H1 (cell line): ENCODE measurements around the gene RRP9. TPM values are rescaled to one million over a fixed set of nuclear protein-coding genes. Genes with fewer than 3 reads are reported as not detected.

Experiments used
- CTCF ChIA-PET: fragments of 300-600 bp; sonication (Branson Sonifier 250); formaldehyde crosslinking; loops from one replicate; lab custom pipeline; 2021; ENCODE audit not compliant: partially characterized antibody; lab: Charles Lee
- POLR2A ChIA-PET: fragments of 300-600 bp; sonication (Branson Sonifier 250); formaldehyde crosslinking; loops from one replicate; lab custom pipeline; 2021; ENCODE audit warnings: inconsistent platforms; ENCODE audit not compliant: partially characterized antibody; lab: Charles Lee
- DNase-seq, 2 experiments: peaks; one replicate each; pipeline versions ENCODE4 v3.0.0 to v3.0.0-alpha.2; 2010 to 2022; ENCODE audit warnings: low spot score in 2 of 2, low read depth in 1 of 2, mixed read lengths in 1 of 2
- FAIRE-seq: peaks from 2 replicates; lab custom pipeline; 2011; peaks lifted over from hg19 to GRCh38; lab: Jason Lieb, UNC
- H2AFZ ChIP-seq: 2 replicates; pipeline ENCODE4 v1.8.1; 2012; ENCODE audit warnings: low read length, inconsistent platforms
- H2AK5ac ChIP-seq: 2 replicates; pipeline ENCODE4 v1.6.1; 2013; ENCODE audit warnings: low read depth, low read length
- H2BK120ac ChIP-seq: replicated peaks from 2 replicates; pipeline ENCODE3; 2013; ENCODE audit warnings: low read depth, low read length, inconsistent platforms
- H2BK12ac ChIP-seq: 2 replicates; pipeline ENCODE4 v1.6.1; 2013; ENCODE audit warnings: low read depth, low read length
- H2BK15ac ChIP-seq: 2 replicates; pipeline ENCODE4 v1.6.1; 2013; ENCODE audit warnings: low read length
- H2BK20ac ChIP-seq: 2 replicates; pipeline ENCODE4 v1.6.1; 2013; ENCODE audit warnings: low read length
- H2BK5ac ChIP-seq: 2 replicates; pipeline ENCODE4 v1.6.1; 2013; ENCODE audit warnings: low read depth, low read length
- H3K14ac ChIP-seq: 2 replicates; pipeline ENCODE4 v1.6.1; 2013; ENCODE audit warnings: inconsistent platforms; ENCODE audit not compliant: insufficient read length
- H3K18ac ChIP-seq: 2 replicates; pipeline ENCODE4 v1.6.1; 2013; ENCODE audit warnings: low read length; ENCODE audit errors: extremely low read depth
- H3K23ac ChIP-seq: 2 replicates; pipeline ENCODE4 v1.6.1; 2013; ENCODE audit warnings: inconsistent platforms; ENCODE audit not compliant: insufficient read length
- H3K23me2 ChIP-seq: 2 replicates; pipeline ENCODE4 v1.6.1; 2013; ENCODE audit warnings: low read depth, low read length
- H3K27ac ChIP-seq: 2 replicates; pipeline ENCODE4 v1.6.1; 2011; ENCODE audit warnings: low read depth, low read length, inconsistent platforms
- H3K27me3 ChIP-seq, 4 experiments: replicated peaks in 1 of 4; 1 replicate in 1 of 4; 2 replicates in 3 of 4; pipeline versions ENCODE4 v1.6.1 to v1.8.1; 2011 to 2013; ENCODE audit warnings: low read length in 3 of 4, mild to moderate bottlenecking in 3 of 4, inconsistent platforms in 2 of 4, mixed read lengths in 2 of 4, moderate library complexity in 1 of 4; ENCODE audit not compliant: control insufficient read depth in 3 of 4, insufficient read depth in 3 of 4; ENCODE audit errors: extremely low read depth in 1 of 4
- H3K36me3 ChIP-seq, 4 experiments: 2 replicates each; pipeline versions ENCODE4 v1.6.1 to v1.8.1; 2011 to 2013; ENCODE audit warnings: mild to moderate bottlenecking in 4 of 4, low read length in 3 of 4, moderate library complexity in 2 of 4, control low read depth in 1 of 4, inconsistent platforms in 1 of 4; ENCODE audit not compliant: insufficient read depth in 4 of 4, control insufficient read depth in 2 of 4
- H3K4ac ChIP-seq: replicated peaks from 2 replicates; pipeline ENCODE3; 2013; ENCODE audit warnings: low read length, low read depth, mixed read lengths, inconsistent platforms; ENCODE audit not compliant: insufficient read length
- H3K4me1 ChIP-seq, 4 experiments: replicated peaks in 1 of 4; 1 replicate in 1 of 4; 2 replicates in 3 of 4; pipeline versions ENCODE4 v1.6.1 to v1.8.1; 2011 to 2013; ENCODE audit warnings: low read length in 3 of 4, inconsistent platforms in 2 of 4, mixed read lengths in 1 of 4; ENCODE audit not compliant: insufficient read depth in 4 of 4, control insufficient read depth in 3 of 4
- H3K4me2 ChIP-seq, 2 experiments: 2 replicates each; pipeline versions ENCODE4 v1.6.1 to v1.8.1; 2011 to 2013; ENCODE audit warnings: low read depth in 2 of 2, low read length in 2 of 2, control low read depth in 1 of 2, inconsistent platforms in 1 of 2, mild to moderate bottlenecking in 1 of 2; ENCODE audit not compliant: insufficient read depth in 1 of 2
- H3K4me3 ChIP-seq, 4 experiments: fragments of 200-600, 300-600 bp in 1 of 4; sonication (generic), shearing (Covaris generic), sonication (Bioruptor Twin) in 1 of 4; 2 replicates each; pipeline versions ENCODE4 v1.5.1 to v1.8.1; 2011 to 2016; ENCODE audit warnings: low read length in 4 of 4, low read depth in 3 of 4, control low read depth in 2 of 4, inconsistent platforms in 2 of 4, mild to moderate bottlenecking in 2 of 4, mixed read lengths in 1 of 4, moderate library complexity in 1 of 4; ENCODE audit not compliant: insufficient read depth in 2 of 4; ENCODE audit errors: extremely low read depth in 1 of 4
- H3K56ac ChIP-seq: replicated peaks from 2 replicates; pipeline ENCODE3; 2013; ENCODE audit warnings: low read depth, mild to moderate bottlenecking, mixed read lengths, low read length, inconsistent platforms; ENCODE audit not compliant: insufficient read length
- H3K79me1 ChIP-seq: 2 replicates; pipeline ENCODE4 v1.6.1; 2013; ENCODE audit warnings: low read depth, low read length, control low read depth
- H3K79me2 ChIP-seq, 2 experiments: 2 replicates each; pipeline versions ENCODE4 v1.6.1 to v1.8.1; 2012 to 2013; ENCODE audit warnings: low read length in 2 of 2, mild to moderate bottlenecking in 2 of 2, inconsistent platforms in 1 of 2; ENCODE audit not compliant: insufficient read depth in 2 of 2, control insufficient read depth in 1 of 2
- H3K9ac ChIP-seq, 4 experiments: replicated peaks in 1 of 4; 1 replicate in 1 of 4; 2 replicates in 3 of 4; pipeline versions ENCODE4 v1.6.1 to v1.8.1; 2011 to 2013; ENCODE audit warnings: low read depth in 3 of 4, low read length in 3 of 4, control low read depth in 2 of 4, mild to moderate bottlenecking in 2 of 4, moderate library complexity in 2 of 4, inconsistent platforms in 1 of 4; ENCODE audit errors: extremely low read depth in 1 of 4
- H3K9me3 ChIP-seq, 2 experiments: 2 replicates each; pipeline versions ENCODE4 v1.6.1 to v1.8.1; 2012 to 2013; ENCODE audit warnings: mild to moderate bottlenecking in 2 of 2, moderate library complexity in 2 of 2, control low read depth in 1 of 2, inconsistent platforms in 1 of 2, low read depth in 1 of 2, low read length in 1 of 2, mixed read lengths in 1 of 2; ENCODE audit not compliant: insufficient read depth in 2 of 2
- H4K20me1 ChIP-seq, 2 experiments: replicated peaks in 1 of 2; 2 replicates each; pipeline versions ENCODE3 to v1.8.1; 2011 to 2013; ENCODE audit warnings: inconsistent platforms in 2 of 2, low read length in 2 of 2, mild to moderate bottlenecking in 1 of 2; ENCODE audit not compliant: insufficient read depth in 2 of 2, control insufficient read depth in 1 of 2
- H4K5ac ChIP-seq: 2 replicates; pipeline ENCODE4 v1.6.1; 2013; ENCODE audit warnings: low read length, low read depth, mixed read lengths, inconsistent platforms; ENCODE audit not compliant: insufficient read length
- H4K8ac ChIP-seq: 2 replicates; pipeline ENCODE4 v1.8.0; 2013; ENCODE audit warnings: mild to moderate bottlenecking, moderate library complexity, low read length, inconsistent platforms; ENCODE audit not compliant: insufficient read depth; ENCODE audit errors: extremely low read depth
- H4K91ac ChIP-seq: replicated peaks from 2 replicates; pipeline ENCODE3; 2013; ENCODE audit warnings: low read length, mixed read lengths, inconsistent platforms; ENCODE audit not compliant: insufficient read length
- BRCA1 ChIP-seq: IDR thresholded peaks from 2 replicates; pipeline ENCODE4 v1.6.1; 2012; ENCODE audit warnings: low read depth, low read length, improper control_type of control experiment
- EGR1 ChIP-seq: IDR thresholded peaks from 2 replicates; pipeline ENCODE4 v1.6.1; 2011; ENCODE audit warnings: low read depth, low read length, borderline replicate concordance
- GABPA ChIP-seq: IDR thresholded peaks from 2 replicates; pipeline ENCODE4 v1.6.1; 2011; ENCODE audit warnings: mild to moderate bottlenecking, low read length, moderate library complexity, borderline replicate concordance; ENCODE audit not compliant: insufficient read depth
- HDAC6 ChIP-seq: IDR thresholded peaks from one replicate; pipeline ENCODE4 v1.7.1; 2012; ENCODE audit warnings: low read depth, mild to moderate bottlenecking, inconsistent platforms, low read length, moderate library complexity
- JUN ChIP-seq: IDR thresholded peaks from 2 replicates; pipeline ENCODE4 v1.6.1; 2011; ENCODE audit warnings: low read depth, mild to moderate bottlenecking, improper control_type of control experiment, low read length
- POLR2AphosphoS5 ChIP-seq: IDR thresholded peaks from 2 replicates; pipeline ENCODE4 v1.6.1; 2011; ENCODE audit warnings: low read depth, low read length
- SRF ChIP-seq: IDR thresholded peaks from 2 replicates; pipeline ENCODE4 v1.6.1; 2011; ENCODE audit warnings: mild to moderate bottlenecking, low read depth, low read length, moderate library complexity
- SUZ12 ChIP-seq: fragments of 200-600 bp; sonication (generic); IDR thresholded peaks from 2 replicates; pipeline ENCODE4 v1.6.1; 2012; ENCODE audit warnings: mild to moderate bottlenecking, inconsistent platforms, low read length, moderate library complexity, mixed read lengths
- WGBS, 2 experiments: shearing (Covaris generic) in 1 of 2; methylation state at CpG; one replicate each; pipeline versions ENCODE4 v1.1.6 to v1.1.7; 2013 to 2015; ENCODE audit warnings: low lambda C conversion rate in 2 of 2, mixed read lengths in 2 of 2, inconsistent platforms in 1 of 2, low coverage in 1 of 2, missing lambda C conversion rate in 1 of 2; ENCODE audit not compliant: insufficient replicate concordance in 2 of 2, insufficient coverage in 1 of 2, insufficient read length in 1 of 2; ENCODE audit errors: extremely low coverage in 1 of 2, missing lambda C conversion rate in 1 of 2; 5-methylcytosine and 5-hydroxymethylcytosine counted together
- polyA plus RNA-seq, 7 experiments: library from polyadenylated mRNA; depleted of rRNA in 3 of 7; stranded (reverse) in 5 of 7; unstranded in 2 of 7; fragments of >200 nt in 5 of 7; fragments of 200-250 nt in 2 of 7; gene quantifications; 1 replicate in 5 of 7; 2 replicates in 1 of 7; 4 replicates in 1 of 7; pipeline versions ENCODE4 v1.2.1 to v1.2.3, GENCODE V29; 2011 to 2013; ENCODE audit warnings: missing spikeins in 2 of 7, mixed read lengths in 2 of 7
- total RNA-seq: library from RNA; stranded (reverse); fragmentation: NEBNext Ultra II Directional; extraction: Animal tissue kit (Norgen Biotek cat#: 25700); gene quantifications from 2 replicates; pipeline ENCODE4 v1.2.1, GENCODE V29; 2021
- TF ChIP-seq, protein P1 (sequence below): IDR thresholded peaks from 2 replicates; pipeline ENCODE4 v1.6.1; 2011; ENCODE audit warnings: low read length, improper control_type of control experiment
- TF ChIP-seq, protein P2 (sequence below): IDR thresholded peaks from 2 replicates; pipeline ENCODE4 v1.6.1; 2011; ENCODE audit warnings: low read depth, mild to moderate bottlenecking, low read length; ENCODE audit not compliant: insufficient read depth

Gene RRP9
- total and polyA plus RNA-seq, 2 of the 8 experiments (the other 6 are each of a cell fraction or from before 2014, with no cell fraction given), result 55.6 to 68.9 TPM

DNA sequence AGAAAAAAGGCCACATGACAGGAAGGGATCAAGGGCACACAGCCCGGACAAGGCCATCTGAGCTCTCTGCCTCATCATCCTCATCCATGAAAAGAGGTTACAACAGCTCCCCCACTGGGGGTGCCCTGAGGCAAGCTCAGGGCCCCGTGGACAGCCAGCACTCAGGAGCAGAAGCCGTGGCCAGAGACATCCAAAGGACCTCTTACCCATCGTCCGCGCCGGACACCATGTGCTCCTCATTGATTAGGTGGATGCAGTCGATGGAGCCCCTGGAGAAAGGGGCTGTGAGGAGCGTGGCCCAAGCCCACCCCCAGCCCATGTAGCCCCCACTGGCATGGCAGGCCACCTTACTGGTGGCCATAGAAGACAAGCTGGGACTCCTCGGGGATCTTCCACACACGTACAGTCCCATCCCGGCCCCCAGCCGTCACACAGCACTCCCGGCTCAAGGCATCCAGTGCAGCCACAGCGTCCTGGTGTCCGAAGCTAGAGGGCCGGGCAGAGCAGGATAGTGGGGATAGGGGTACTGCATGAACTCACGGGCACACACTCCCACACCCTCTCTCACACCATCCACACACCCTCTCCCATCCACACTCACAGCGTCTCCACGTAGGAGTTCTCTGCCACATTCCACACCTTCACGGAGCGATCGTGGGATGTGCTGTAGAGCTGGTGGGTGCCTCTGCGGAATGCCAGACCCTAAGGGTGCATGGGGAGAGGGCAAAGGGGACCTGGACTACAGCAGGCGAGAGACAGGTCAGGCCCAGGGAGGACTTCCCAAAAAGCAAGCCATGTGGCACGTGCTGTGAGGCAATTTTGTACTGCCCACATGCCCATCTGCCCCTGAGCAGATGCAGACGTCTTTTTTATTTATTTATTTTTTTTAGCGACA lies 6.5 kb downstream of the RRP9 start:
- H3K36me3 ChIP-seq, result peaks cover 26 to 47% (median 43%) of the 10 kb centered on the region in 4 experiments
- peaks cover 0 to under 1% (median 0%) of the 10 kb centered on the region in 4 experiments; a peak in 1 of 7 replicates for H3K4me1 ChIP-seq
- TF ChIP-seq SUZ12 (no peak), POLR2AphosphoS5 (no peak), BRCA1 (no peak), HDAC6 (no peak), JUN (no peak), SRF (no peak), GABPA (no peak), EGR1 (no peak)
- TF ChIP-seq, protein P1, sequence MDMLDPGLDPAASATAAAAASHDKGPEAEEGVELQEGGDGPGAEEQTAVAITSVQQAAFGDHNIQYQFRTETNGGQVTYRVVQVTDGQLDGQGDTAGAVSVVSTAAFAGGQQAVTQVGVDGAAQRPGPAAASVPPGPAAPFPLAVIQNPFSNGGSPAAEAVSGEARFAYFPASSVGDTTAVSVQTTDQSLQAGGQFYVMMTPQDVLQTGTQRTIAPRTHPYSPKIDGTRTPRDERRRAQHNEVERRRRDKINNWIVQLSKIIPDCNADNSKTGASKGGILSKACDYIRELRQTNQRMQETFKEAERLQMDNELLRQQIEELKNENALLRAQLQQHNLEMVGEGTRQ, result no peak
- TF ChIP-seq, protein P2, sequence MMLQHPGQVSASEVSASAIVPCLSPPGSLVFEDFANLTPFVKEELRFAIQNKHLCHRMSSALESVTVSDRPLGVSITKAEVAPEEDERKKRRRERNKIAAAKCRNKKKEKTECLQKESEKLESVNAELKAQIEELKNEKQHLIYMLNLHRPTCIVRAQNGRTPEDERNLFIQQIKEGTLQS, result no peak

More for the DNA sequence above, 6.5 kb downstream of the RRP9 start:
- Histone ChIP-seq H3K56ac (no peak overlapping the region), H2BK12ac (no peak overlapping the region), H4K8ac (no peak overlapping the region), H3K23me2 (no peaks in the 10 kb centered on the region), H2BK20ac (no peak overlapping the region), H3K14ac (no peak overlapping the region), H3K9ac (no peak overlapping the region), H3K79me2 (peaks cover 0 to 19% of the 10 kb centered on the region in 2 experiments; a peak in 3 of 4 replicates), H3K4me2 (no peak overlapping the region), H2AK5ac (no peak overlapping the region), H3K79me1 (peaks cover 7% of the 10 kb centered on the region), H2BK120ac (no peak overlapping the region), H3K4me3 (no peak overlapping the region), H4K5ac (no peak overlapping the region), H2BK15ac (no peak overlapping the region), H3K27me3 (no peaks in the 10 kb centered on the region), H2BK5ac (no peak overlapping the region), H3K4ac (no peak overlapping the region), H4K91ac (no peak overlapping the region), H3K27ac (no peak overlapping the region), H3K23ac (no peak overlapping the region), H2AFZ (no peak overlapping the region), H3K18ac (no peak overlapping the region), H4K20me1 (peaks cover under 1 to 30% of the 10 kb centered on the region in 2 experiments), H3K9me3 (no peaks in the 10 kb centered on the region)
- POLR2A ChIA-PET, result interaction anchor here (0.5 to 1.6 kb wide), 6 partner anchors 28 to 1342 kb away, joined by 3 to 6 read pairs (median 3); no protein-coding TSS in a partner anchor
- 93% methylated on average over 28 of the region's 28 CpGs; no CpG with 5 or more reads in 1 of the 2 experiments for WGBS, 2 experiments
- DNase-seq (no peak), FAIRE-seq (no peak)
- CTCF ChIA-PET, result interaction anchor here (0.6 to 1.8 kb wide), 4 partner anchors 10 to 245 kb away, joined by 4 to 7 read pairs (median 6); no protein-coding TSS in a partner anchor
